Fibroblast of peridontal ligament (primary cell): ENCODE measurements around the gene TMEM100.

Experiments used
- DNase-seq: peaks from one replicate; pipeline ENCODE4 v3.0.0-alpha.2; 2010; ENCODE audit errors: extremely low read depth

Gene TMEM100

DNA sequence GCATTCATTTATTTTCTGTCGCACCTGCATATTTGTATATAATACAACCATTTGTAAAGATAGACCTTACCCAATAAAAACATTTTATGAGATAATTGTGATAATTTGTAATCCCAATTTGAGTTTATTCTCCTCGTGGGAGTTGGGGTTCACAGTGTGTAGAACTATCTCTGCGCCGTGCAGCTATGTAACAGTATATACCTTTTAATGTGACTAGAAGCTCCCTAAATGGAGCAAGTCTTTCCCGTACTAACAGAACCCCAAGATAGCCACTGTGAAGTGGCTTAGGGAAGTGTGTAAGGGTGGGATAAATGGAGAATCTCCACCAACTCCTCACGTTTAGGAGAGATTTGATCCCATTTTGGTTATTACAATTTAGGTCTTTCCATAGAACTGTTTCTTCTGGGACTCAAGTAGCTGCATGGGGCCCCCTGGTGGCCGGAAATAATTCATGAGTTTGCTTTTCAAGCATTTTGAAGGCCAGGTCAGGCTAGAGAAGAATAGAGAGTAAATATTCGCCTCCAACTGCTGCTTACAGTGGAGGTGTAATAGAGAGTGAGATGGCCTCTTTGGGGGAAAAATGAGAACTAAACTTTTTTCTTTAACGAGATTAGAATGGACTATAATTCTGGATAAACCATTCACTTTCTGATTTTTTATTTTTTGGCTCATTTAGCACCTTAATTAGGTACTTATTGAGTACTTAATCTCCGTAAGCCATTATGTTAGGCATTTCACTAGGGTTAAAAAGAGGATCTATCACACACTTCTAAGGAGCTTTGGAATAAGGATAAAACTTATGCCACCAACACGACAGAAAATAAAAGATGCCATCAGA lies 4.5 kb downstream of the TMEM100 start:
- peak; percentile 83 for DNase-seq

DNA sequence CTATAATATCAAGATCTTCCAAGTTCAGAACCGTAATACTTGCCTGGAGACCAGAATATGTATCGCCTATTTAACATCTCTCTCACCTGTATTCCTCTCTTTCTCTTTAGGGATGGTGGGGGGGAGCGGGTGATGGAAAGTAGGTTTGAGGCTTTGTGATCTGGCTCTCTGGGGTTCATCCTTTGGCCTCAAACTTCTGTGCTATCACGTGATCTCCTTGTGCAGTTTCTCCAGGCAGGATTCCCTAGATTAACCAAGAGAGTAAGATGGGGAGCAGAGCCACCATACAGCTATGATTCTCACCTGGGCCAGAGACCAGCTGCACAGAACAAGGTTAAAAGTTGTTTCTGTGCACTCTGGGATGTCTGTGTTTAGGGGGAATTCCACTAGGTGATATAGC lies 5.2 kb downstream of the TMEM100 start:
- no peak for DNase-seq

DNA sequence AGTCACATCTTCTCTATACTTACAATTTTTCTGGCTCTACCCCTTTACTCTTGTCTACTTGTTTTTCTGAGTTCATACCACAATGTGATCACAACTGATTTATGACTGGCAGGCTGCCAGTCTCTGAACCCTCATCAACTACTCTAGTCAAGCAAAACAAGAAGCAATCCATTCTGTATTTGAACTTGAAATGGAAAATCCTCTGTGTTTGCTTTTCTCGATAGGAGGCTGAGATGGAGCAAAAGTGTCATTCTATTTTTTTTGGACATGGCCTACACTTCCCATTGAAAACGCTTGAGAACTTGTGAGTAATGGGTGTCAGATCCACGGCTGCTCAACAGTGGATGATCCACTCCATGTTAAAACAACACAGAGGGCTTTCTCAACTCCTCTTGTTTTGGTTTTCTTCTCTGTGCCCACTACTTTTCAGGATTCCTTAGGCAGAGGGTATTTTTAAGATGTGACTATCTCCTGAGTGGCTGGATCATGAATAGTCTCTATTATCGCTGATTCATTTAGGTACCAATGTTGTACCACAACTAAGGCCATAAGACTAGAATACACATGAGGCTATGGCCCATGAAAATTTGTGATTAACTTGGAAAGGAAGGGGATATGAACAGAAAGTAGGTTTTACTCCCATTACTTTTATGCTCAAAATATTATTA lies 11.7 kb downstream of the TMEM100 start:
- no peak for DNase-seq

DNA sequence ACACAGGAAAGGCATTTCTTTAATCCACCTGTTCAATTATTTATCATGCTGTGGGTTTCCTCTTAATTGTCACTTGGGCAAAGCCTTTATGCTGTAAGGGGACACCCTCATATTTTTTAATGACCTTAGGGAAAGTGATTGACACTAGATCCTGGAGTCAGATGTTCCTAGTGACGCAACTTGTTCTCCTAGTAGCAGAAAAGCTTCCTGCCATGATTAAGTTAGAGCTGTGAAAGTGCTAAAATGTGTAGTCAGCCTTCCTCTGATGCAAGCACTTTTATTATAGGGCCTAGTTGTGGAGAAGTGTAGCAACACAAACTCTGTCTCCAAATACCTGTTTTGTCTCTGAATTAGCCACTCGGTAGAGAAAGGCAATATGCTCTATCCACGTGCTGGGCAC lies 12.3 kb downstream of the TMEM100 start:
- DNase-seq = no peak

DNA sequence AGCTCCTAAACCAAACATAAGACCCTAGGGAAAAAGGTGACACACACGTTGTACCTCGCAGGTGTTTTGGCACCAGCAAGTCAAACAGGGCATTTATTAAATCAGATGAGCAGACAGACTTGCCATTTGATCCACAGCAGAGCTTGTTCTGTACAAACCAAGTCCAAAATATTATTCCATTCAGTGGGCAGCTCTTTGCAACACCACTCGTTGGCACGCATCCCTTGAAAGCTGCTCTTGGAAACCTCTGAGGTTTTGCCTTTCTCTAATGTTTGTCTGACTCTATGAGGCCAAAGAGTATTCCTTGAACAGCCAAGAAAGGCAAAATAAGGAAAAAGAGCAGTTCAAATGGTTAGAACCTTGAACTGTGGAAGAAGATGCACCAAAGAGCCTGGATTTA lies 12.7 kb downstream of the TMEM100 start:
- no peak for DNase-seq

DNA sequence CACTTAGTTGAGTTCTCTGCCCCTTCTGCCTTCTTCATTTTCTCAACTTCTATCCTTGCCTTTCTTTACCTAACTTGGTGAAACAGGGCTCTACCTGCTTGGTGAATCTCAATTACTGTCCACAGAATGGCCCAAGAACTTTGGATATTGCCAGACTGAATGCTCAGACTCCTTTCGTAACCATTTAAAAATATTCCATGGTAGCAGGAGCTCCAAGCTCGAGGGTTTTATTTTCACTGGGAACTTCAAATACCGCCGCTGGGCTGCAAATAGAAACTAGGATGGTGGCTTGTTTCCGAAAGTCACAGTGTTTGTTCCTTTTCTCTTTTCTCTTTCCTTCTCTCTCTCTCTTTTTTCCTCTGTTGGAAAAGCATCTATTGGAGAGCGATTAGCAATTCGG lies 13.2 kb downstream of the TMEM100 start:
- no peak for DNase-seq

DNA sequence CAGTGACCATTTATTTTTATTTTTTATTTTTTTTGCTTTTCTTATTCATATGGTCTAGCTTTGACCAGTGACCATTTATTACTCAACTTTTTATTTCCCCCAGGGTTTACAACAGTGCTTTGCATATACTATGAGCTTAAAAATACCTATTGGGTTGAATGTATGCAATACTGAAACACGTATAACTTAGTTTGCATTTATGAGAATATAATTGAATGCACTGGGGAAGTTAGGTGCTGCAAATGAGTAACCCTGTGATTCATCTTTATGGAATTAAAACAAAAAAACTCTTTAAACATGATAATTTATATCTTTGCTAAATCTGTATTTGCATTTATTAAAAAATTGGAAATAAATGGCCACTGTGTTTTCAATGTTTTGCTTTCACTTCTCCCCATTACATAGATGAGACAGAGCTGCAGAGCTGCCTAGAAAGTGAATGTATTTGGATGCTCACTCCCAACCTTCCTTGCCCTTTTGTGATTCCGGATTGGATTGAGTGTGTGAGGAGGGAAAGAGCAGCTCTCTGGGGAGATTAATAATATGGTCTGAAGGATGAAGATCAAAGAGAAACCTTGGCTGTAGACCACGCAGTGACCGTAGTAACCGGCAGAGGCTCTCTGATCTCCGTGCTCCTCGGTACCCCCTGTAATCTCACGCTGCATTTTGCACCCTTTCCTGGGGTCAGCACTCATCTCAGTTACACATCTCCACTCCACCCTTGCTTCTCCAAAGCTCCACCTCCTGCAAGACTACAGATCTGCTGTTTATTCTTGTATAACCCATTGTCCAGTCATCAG lies 14.3 kb downstream of the TMEM100 start:
- no peak for DNase-seq

DNA sequence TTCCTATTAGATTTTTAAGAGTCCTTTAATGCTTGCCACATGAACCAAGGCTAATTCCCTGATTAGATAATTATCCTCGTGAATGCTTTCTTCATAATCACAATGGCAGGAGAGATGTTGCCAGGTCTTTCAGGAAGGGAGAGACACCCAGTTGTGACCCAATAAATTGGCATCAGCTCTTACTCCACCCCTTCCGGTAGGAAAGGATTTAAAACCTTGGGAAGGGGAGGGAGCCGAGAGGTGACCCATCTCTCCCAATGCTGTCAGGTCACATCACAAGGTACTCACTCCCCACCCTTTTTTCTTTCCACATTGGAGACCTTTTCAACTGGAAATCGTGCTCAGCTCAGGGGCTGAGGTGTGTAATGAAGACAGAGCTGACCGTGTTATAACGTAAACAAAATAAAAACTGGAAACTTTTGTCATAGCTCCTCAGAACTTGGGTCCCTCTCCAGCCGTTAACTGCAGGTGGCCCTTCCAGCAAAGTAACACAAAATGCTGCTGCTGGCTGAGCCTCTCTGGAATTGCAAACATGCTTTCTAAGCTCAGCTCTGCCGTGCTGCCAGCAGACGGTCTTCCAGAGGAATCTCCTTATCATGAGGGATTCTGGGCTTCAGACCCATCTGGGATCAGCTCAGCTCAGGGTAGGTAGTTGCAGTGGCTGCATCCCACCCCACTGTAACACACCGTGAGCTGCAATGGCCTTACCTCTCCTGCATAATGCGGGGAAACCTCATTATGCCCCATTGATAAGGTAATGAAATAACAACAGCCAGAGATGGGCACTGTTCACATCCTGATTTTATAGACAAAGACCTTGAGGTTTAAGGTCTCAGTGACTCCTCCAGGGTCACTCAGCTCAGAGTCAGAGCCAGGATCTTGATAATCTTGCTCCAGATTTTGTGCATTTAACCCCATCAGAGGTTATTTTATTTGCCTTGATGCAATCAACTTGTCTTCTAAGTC lies 15.6 kb downstream of the TMEM100 start:
- DNase-seq = no peak

DNA sequence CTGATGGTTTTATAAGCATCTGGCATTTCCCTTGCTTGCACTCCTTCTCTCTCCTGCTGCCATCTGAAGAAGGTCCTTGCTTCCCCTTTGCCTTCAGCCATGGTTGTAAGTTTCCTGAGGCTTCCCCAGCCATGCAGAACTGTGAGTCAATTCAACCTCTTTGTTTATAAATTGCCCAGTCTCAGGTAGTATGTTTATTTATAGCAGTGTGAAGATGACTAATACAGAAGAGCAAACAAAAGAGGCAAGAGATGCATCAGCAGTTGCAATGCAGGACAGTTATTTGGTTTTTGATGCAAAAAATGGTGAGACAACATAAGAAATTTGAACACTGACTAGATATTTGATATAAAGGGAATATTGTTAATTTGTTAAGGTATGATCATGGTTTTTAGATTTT lies 16.8 kb downstream of the TMEM100 start:
- no peak for DNase-seq

DNA sequence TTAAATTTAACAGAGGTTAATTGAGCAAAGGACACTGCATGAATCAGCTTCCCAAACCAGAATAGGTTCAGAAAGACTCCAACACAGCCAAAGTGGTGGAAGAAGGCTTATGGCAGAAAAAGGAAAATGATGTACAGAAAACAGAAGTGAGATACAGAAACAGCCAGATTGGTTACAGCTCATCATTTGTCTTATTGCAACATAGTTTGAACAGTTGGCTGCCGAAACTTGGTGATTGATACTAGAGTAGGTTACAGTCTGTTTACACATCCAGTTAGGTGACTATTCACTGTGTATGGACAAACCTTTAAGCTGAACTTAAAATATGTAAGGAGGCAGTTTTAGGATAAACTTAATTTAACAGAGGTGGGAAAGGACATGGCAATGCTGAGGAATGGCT lies 18.3 kb downstream of the TMEM100 start:
- DNase-seq = no peak

DNA sequence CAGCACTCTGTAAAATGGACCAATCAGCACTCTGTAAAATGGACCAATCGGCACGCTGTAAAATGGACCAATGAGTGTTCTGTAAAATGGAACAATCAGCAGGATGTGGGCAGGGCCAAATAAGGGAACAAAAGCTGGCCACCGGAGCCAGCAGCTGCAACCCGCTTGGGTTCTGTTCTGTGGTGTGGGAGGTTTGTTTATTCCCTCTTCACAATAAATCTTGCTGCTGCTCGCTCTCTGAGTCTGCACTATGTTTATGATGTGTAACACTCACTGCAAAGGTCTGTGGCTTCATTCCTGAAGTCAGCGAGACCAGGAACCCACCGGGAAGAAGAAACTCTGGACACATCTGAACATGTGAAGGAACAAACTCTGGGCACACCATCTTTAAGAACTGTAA lies 20.5 kb downstream of the TMEM100 start:
- DNase-seq = no peak

DNA sequence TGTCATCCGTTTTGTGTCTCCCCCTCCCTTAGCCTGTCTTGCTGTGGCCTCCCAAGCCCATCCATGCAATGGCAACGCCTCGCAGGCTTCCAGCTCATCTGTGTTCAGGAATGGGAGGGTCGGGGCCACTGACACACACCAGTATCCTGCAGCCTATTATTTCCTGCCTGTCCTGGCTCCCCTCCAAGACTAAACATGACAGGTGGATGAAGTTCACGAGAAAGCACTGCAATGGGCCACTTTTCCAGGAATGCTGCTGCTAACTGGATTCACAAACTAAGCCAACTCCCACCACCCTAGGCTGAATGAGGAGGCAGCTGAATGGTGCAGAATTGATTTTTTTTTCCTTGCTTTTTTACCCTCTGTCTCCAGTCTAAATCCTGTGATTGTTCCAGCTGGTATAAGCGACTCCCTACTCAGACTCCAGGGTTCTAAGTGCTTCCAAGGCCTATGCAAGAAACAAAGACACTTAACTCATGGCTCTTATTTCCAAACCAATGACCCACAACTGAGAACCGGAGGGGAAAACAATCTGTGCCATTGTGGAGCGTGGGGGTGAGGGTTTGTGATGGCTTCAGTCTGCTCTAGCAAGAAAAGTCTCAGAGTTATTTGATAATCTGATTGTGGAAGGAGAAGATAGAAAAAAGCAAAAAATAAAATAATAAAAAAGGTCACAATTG lies 23.3 kb downstream of the TMEM100 start:
- no peak for DNase-seq

DNA sequence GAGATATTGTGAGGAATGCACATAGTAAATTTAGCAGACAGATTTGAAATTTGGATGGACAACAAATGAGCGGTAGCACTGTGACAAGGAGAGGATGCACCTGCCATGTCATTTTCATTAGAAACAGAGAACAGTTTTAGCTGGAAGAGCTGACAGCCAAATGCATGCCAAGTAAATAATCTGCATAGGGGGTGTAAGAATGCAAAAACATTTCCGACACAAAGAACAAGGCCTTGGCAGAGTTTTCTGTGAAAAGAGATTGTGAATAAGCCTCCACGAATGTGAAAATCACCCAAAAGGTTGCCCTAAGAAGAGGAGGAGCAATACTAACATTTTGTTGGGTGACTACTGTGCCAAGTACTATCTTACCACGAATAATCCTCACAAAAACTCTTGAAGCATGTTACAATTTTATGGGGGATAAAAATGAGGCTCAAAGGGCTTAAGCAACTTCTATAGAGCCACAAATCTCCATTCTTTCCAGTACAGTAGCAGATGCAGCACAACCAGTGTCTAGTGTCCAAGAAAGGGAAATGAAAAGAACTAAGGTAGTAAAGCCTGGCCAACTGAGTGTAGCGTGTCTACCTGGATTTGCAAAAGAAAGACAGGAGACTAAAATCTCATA lies 28.3 kb downstream of the TMEM100 start:
- DNase-seq = no peak

DNA sequence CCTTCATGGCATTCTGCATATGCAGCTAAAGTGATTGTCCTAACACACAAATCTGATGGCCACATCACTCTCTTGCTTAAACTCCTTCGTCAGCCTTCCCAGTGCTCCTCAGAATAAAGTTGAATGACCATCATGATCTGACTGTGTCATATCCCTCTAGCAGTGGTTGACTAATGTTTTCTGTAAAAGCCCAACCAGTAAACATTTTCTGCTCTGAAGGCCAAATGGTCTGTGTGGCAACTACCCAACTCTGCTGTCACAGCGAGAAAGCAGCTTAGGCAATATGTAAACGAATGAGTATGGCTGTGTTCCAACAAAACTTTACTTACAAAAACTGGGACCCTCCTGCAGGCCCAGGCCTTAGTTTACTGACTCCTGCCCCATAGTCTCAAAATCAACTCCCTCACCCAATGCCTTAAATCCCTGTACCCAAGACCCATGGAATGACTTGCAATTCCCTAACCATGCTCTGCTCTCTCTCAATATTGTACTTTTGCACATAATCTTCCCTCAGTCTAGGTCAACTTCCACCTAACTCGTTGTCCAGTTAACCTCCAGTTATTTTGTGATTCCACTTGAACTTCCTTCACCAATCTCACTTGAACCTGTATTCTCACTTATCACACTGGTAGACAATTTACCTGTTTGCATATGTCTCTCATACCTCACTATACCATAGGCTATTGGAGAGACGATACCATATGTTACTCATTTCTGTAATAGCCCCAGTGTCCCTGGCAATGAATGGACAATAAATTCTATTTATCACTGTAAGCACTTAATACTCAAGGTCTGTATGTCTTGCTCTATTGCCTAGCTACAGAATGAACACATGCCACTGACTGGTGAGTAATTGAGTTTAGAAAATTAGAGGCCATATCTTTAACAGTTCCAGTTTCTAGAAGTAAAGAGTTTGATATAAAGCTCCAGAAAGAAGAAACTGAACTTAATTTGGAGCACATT lies 29.1 kb downstream of the TMEM100 start:
- DNase-seq = peak; percentile 75

DNA sequence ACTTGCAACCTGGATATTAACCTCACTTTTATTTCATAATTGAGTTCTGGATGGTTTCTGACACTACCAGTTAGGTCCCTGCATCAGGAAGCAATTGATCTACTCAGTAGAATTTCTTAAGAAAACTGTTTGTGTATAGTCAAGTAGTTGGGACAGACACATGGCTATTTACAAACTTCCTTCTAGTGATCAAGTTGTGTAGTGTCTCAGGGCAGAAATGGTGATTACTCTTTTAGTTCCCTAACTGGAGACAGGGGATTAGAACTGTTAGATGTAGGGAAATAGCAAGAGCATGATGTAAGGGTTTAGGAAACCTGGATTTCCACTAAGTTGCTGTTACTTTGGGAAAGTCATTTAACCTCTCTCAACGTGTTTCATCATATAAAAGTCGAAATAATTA lies 30.4 kb downstream of the TMEM100 start:
- DNase-seq = no peak

DNA sequence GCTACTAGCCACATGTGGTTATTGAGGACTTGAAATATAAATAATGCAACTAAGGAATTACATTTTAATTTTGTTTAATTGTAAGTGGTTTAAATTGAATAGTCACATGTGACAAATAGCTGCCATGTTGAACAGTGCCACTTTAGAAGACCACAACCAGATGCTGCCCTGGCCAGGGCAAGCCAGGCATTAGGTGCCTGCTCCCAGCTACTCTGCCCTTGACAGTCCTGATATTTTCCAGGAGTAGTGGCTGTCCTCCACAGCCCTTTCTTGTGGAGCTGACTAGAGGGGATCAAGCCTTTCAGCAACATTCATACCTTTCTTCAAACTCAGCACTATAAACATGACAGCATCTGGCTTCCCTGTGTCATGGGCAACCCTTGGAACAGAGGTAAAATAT lies 31.0 kb downstream of the TMEM100 start:
- no peak for DNase-seq

DNA sequence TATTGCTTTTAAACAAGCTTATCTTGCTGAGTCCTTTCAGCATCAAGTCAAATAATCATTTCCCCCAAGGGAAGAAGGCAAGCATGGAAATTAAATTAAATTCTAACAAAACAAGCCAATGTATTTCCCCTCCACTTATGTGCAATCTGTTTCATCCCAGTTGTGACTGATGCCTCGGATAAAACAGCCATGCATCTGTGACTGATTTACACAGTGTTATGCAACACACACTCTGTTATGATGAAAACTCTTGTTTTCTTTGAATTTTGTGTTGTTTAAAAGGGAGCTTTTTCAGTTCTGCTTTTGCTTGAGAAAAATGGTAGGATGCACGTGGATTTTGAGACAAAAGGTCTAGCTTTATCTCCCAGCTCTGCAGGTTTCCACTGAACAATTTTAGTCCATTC lies 32.6 kb downstream of the TMEM100 start:
- DNase-seq = peak; percentile 80

DNA sequence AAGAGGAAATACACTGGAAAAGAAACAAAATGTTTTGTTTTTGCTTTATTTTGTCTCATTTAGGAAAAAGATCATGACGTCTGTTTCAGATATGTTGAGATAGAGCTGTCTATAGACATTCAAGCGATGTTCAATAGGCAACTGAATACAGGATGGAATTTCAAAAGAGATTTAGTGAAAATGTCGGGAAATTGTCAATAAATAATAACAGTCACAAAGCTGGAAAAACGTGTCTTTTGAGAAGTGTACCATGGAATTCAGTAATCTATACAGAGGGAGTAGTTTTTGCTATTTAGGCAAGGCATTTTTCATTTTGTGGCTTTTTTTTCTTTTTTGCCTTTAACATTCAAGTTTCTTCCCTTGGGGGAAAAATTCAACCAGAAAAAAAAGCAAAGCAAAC lies 33.0 kb downstream of the TMEM100 start:
- no peak for DNase-seq

DNA sequence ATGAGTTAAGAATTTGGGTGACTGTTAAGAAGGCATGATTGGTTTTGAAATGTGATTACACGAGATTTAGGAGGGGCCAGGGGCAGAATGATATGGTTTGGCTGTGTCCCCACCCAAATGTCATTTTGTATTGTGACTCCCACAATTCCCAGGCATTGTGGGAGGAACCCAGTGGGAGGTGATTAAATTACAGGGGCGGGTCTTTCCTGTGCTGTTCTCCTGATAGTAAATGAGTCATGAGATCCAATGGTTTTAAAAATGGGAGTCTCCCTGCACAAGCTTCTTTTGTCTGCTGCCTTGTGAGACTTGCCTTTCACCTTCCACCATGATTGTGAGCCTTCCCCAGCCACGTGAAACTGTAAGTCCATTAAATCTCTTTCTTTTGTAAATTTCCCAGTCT lies 34.6 kb downstream of the TMEM100 start:
- DNase-seq = no peak
